Measurements from ENCODE around the gene MAB21L3.

DNA sequence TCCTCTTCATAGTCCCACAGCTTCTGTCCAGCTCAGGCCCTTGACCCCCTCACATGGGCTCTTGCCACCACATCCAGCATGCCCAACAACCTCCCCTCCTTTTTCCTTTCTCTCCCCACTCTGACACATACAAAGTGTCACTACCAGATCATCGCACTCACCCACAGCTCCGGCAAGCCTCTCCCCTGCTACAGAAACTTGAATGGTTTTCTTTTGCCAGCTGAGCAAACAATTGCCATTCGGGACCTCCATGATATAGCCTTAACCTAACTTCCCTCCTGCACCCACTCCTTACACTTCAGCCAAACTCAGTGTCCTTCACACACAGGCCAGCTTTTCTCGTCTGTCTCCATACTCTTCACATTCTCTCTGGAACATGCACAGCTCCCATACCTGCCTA lies 43.3 kb downstream of the MAB21L3 start:
- no peak for TF ChIP-seq CTCF (IDR thresholded peaks at IDR 0.05; ENCODE audit: extremely low read depth in 1 of 2, insufficient read depth in 1 of 2, low read depth in 1 of 2, low read length in 2 of 2)
- TF ChIP-seq GATA2 (IDR thresholded peaks at IDR 0.05; ENCODE audit: insufficient read depth, insufficient read length, low read depth, low read length): no peak
- TF ChIP-seq MYC (IDR thresholded peaks at IDR 0.05; ENCODE audit: low read depth, low read length): no peak
- no peak for TF ChIP-seq JUN (IDR thresholded peaks at IDR 0.05; ENCODE audit: borderline replicate concordance, insufficient read depth, insufficient read length, low read depth)
- TF ChIP-seq POLR2AphosphoS5 (IDR thresholded peaks at IDR 0.05; ENCODE audit: insufficient read depth, low read depth, low read length): no peak
- TF ChIP-seq POLR2A (IDR thresholded peaks at IDR 0.05; ENCODE audit: low read depth, low read length): no peak
- TF ChIP-seq EZH2 (IDR thresholded peaks at IDR 0.05; ENCODE audit: borderline replicate concordance, low read depth, low read length, severe bottlenecking): peak; percentile 31
- TF ChIP-seq FOS (IDR thresholded peaks at IDR 0.05; ENCODE audit: borderline replicate concordance, insufficient read depth, low read length): no peak

All from endothelial cell of umbilical vein (primary cell).